Hematopoietic multipotent progenitor cell treated with erythropoietin and hydrocortisone succinate and interleukin-3 and kit ligand, for 6 days (in vitro differentiated cells): ENCODE measurements around the gene FAM234B.
"Not testable (repeated sequence)": the region's sequence is repeated elsewhere in the genome, so short reads cannot be mapped to it uniquely, and the experiment has no call there.

Experiments used
- DNase-seq: peaks from one replicate; pipeline ENCODE4 v3.0.0-alpha.2; 2015

Gene FAM234B

DNA sequence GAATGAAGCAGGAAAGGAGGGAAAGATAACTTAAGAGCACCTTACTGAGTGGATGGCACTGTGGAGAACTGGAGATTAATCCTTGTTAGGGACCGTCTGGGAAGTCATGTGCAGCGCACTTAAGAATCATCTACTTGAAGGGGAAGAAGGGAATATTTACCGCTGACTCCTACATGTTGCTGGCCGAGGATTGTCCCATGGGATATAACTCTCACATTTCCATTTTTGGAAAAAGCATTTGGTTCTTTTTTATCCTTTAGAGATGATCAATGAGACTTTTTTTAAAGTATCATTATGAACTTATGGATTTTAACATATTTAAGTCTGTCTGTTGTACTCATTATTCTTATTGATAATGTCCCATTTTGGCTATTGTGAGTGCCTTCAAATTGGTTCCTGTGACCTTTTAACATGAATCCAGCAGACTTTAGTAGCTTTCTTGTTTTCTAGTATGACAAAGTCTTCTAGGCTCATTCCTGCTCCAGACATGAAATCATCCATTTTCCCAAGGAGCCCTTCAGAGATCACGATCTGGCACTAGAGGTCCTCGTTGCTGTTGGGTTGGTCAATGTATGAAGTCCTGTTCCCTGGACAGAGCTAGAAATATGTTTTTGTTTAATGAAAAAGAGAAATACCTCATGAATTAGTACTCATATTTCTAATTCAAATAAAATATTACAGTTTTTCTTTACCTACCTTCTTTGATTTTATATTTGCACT lies 20.2 kb upstream of the FAM234B start:
- DNase-seq, result no peak

DNA sequence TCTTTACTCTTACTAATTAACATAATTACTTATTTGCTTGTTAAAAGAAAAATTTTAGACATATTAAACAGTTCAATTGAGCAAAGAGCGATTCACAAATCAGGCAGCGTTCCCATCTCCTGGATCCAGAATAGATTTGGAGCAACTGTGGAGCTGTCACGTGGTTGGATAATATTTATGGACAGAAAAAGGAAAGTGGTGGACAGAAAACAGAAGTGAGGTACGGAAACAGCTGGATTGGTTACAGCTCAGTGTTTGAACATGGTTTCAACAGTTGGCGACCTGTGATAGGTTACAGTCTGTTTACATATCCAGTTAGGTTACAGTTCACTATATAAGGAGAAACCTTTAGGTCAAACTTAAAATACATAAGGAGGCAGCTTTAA lies 19.7 kb upstream of the FAM234B start:
- DNase-seq, result no peak

DNA sequence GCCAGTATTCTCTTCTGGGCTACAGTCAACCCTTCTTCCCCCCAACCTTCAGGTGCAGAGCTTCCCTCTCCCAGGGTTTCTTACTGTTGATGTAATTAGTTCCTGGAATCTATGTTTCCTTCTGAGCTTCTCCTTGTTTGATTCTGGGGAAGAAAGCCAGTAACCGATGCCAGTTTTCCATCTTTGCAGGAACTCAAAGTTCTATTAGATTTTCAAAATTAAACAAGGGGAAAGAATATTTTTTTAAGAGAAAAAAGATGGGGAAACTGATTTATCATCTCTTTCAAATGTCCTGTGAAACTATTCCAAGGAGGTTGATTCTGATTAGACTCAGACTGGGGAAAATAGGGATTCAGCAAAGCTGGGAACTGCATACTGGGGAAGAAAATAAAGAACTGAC lies 17.9 kb upstream of the FAM234B start:
- no peak for DNase-seq

DNA sequence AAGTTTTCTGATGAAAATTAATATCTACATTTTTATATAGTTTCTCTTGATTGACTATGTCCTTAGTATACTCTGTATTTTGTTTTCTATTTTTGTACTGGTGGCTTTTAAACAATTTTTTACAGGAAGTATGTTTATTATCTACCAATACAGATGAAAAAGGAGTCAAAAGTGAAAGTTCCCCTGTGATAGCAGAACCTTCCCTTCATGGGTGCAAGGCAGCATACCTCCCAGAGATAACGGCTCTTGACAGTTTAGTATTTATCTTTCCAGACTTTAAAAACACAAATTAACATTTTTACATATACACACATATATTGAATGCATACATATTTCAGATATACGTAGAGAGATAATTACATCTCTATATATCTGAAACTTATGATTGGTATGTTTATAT lies 17.1 kb upstream of the FAM234B start:
- peak; percentile 85 for DNase-seq

DNA sequence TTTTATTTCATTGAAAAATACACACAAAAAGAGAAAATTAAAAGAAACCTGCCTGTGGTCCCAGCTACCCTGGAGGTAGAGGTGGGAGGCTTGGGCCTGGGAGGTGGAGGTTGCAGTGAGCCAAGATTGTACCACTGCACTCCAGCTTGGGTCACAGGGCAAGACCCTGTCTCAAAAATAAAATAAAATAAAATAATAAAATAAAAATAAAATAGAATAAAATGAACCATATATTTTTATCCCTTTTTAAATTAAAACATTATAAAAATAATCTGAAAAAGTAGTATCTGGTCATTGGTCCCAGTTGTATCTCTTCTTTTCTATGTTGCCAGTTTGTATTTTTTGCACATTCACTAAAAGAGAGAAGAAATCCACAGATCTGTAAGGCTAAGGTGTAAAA lies 16.7 kb upstream of the FAM234B start:
- no peak for DNase-seq

DNA sequence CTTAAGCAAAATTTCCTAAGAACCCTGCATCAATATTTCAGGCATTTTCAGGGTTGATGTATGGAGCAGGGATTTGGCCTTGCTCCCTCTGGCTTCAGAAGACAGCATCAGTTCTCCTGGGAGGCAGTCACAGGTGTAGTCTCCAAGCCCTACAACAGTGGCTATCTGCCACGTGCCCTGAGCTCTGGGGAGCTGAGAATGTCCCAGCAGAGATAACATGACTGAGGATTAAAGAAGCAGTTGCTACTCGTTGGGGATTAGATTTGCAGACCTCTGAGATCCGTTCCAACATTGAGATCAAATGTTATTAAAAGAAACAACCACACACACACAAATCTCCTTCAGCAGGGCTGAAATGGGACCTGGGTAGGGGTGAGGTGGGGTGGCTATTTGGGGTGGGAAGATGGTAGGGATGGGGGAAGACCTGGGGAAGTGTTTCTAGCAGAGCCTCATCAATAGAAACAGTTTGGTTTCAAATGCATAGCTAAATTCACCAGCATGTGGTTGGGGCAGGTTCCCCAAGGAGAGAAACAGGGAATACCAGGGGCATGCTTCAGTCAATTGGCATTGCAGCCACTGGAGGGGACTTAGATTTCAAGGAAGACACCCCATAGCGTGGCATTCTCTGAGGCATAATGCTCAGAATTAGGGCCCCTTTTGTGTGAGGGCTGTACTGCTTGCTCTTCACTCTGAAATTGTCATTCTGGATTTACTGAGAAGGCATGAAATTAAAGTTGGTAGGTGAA lies 15.2 kb upstream of the FAM234B start:
- peak; percentile 39 for DNase-seq

DNA sequence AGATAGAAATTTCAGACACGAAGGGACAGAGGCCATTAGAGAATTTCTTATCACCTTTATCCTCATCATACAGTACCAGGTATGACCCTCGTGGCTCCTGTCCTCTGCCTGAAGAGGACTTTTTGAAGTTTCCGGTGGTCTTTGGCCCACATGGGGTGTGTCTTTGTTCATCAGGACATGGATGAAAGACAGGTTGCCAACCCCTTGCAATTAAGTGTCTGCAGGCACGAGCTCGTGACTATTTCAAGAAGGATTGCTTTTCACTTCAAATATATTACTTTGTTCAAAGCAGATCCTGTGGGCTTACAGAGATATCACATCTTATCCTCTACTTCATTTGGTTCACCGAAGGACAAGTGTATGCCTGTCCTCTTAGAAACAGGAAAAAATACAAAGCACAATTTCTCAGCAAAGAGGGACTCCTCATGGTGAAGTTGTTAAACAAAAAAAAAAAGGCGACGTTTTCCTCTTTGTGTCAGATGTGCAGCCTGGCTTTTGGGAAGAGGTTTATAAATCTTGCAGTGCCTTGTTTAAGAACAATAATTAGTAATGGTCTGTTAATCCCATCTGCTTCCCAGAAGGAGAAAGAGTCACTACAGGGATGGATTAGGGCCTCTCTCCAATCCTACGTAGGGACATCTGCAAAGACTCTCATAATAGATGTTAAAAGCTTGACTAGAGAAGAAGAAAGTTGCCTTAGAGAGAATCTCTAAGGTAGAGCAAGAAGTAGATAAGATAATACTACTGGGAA lies 13.5 kb upstream of the FAM234B start:
- DNase-seq, result no peak

DNA sequence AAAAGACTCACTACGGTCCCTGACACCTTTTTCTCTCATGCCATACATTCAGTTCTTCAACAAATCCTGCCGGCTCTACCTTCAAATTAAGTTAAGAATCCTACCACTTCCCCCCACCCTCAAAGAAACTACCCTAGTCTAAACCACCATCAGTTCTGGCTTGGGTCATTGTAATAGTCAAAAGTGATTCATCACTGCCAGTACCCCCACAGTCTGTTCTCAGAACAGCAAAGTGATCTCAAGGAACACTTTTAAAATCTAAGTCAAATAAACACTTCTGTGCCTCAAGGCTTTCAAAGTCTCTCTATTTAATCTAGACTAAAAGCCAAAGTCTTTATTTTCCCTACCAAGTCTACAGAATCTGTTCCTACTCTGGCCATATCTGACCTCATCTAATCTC lies 12.0 kb upstream of the FAM234B start:
- no peak for DNase-seq

DNA sequence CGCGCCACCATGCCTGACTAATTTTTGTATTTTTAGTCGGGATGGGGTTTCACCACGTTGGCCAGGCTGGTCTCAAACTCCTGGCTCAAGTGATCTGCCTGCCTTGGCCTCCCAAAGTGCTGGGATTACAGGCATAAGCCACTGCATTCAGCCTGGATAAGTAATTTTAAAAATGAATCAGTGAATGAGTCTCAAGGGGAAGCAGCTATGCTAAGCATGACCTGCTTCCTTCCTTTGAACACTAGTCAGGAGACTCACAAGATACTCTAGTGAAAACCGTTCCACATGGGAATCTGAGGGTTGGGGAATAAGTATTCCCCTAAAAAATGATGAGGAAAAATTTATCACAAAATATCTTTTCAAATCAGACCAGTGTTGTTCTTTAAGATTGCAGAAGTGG lies 10.7 kb upstream of the FAM234B start:
- DNase-seq, result no peak

DNA sequence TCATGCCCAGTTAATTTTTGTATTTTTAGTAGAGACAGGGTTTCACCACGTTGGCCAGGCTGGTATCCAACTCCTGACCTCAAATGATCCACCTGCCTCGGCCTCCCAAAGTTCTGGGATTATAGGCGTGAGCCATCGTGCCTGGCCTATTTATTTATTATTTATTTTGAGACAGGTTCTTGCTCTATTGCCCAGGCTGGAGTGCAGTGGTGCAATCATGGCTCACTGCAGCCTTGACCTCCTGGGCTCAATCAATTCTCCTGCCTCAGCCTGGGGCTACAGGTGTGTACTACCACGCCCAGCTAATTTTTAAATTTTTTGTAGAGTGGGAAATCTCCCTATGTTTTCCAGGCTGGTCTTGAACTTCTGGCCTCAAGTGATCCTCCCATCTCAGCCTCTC lies 8.8 kb upstream of the FAM234B start:
- not testable (repeated sequence) for DNase-seq

DNA sequence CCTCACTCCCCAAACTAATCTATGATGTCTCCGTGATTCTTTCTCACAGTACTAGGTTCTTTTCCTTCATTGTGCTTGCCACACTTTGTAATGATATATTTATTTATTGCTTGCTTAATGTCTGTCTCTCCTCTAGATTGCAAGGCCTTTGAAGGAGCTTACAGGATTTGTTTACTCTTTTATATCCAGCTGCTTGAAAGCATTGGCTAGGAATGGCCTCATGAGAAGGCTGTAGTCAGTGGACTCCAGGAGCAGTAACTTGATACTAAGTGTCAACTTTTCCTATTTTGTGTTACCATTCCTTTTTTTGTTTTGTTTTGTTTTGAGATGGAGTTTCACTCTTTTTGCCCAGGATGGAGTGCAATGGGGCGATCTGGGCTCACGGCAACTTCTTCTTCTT lies 7.3 kb upstream of the FAM234B start:
- no peak for DNase-seq

DNA sequence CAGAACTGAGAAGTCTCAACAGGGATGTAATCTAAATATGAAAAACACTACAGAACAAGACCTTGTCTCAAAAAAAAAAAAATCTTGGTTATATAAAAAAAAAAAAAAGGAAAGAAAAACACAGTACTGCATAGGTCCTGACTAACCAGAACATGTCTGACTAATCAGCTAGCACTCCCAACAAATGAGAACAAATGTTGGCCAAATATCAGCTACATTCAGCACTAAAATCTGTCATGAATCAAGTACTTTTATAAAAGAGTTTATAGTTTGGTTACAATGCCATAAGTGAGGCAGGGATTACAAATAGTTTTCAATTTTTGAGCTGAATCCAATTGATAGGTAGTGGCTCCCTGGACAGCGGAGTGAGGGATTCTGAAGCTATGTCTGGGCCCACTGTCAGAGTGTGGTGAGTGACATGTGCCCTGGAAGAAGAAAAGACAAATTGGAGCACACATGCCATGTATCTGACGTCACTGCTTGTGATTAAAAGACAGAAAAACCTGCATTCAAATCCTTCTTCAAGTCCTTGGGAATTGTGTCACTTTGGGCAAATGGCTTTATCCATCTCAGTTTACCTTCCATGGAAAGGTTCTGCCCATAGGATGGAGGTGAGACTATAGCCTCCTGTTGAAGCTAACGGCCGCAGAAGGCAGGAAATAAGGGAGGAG lies 5.6 kb upstream of the FAM234B start:
- DNase-seq, result no peak

DNA sequence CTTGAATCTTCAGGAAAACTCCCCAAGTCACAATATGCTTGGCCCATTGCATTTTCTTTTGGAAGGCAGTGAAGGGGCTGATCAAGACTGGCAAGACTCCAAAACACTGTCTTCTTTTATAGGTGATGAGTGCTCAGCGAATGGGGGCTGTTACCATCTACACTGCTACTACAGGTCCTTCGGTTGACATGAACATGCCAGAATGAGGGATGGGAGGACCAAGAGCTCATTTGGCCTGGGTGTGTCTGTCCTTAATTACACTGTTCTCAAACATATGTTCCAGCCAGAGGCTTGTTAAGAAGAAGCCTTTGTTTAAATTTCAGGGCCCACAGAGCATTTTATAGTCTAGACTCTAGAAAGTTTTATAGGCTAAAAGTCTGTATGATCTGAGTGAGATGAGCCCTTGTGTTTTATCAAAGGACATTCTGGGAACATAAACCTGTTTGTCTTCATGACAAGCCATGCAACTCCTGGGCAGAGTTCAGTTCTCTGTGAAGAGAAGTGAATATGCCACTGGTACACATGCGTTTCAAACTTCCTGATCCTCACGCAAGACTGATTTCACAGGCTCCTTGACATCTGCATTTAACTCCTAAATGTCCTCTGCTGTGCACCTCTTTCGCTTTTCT lies 4.7 kb upstream of the FAM234B start:
- no peak for DNase-seq

DNA sequence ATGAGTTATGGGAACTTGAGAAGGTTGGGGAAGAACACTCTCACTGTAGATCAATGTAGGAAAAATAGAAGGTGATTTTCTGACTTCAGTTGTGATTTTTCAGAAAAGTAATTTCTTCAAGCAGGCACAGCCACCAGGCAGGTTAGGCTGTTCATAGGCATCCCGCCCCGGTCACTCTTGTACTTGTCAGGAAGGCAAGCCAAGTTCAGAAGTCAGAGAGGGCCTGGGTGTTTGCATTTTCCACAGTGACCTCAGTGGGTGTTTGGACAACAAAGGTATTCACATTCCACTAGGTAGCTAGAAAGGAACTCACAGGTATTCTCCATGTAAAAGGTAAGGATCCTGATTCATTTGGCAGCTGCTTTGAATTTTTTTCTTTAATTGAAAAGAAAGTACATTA lies 3.0 kb upstream of the FAM234B start:
- no peak for DNase-seq

DNA sequence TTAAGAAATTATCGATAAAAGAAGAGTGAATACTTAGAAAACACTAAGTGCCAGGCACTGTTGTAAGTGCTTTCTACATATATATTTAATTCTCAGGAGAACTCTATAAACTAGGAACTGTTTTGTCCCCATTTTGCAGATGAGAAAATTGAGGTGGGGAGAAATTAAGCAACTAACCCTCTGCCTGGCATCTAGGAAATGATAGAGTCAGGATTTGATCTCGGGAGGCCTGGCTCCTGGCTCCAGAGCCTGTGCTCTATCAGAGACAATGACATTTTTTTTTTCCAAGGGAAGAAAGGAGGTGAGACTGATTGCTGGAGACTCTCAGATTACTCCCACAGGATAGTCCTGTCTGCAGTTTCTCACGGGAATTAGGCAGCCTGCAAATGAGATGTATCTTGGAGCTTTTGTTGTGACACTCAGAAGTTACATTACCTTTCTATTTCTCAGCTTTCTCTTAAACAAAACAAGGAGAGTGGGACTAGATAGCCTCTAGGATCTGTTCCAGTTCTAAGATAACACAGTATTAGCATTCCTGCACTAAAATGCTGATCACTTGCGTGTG lies 1.4 kb upstream of the FAM234B start:
- DNase-seq, result no peak

DNA sequence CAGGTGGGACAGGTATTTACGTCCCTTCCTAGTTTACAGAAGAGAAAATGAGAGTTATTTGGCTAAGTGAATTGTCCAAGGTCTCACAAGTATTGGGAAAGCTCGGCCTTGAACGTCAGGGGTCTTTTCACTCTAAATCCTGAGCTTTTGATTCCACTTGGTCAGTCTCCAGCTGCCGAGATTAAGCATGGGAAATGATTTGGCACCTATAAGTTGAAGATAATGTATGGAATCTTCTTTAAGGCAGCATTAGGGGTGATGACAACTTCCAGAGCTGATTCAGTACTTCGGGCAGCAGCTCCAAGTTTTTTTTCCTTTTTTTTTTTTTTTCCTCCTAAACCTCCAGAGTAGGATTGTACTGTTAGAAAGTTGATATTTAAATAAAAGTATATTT lies 722 bp downstream of the FAM234B start:
- DNase-seq, result no peak

DNA sequence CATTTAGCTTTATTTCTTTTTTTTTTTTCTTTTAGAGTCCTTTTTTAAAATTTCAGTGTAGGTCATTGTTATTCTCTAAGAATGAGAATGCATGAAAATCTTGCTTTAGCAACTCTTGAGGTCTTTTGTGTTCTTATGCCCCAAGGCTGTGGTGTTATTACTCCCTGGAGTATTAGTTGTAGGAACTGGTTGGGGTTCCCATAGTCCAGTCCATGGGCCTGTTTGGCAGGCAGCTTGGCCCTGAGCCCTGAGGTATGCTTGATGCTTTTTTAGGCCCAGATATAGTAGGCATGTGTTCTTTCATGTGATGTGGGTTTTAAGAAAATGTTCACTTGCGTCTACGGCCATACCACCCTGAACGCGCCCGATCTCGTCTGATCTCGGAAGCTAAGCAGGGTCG lies 1.6 kb downstream of the FAM234B start:
- no peak for DNase-seq

DNA sequence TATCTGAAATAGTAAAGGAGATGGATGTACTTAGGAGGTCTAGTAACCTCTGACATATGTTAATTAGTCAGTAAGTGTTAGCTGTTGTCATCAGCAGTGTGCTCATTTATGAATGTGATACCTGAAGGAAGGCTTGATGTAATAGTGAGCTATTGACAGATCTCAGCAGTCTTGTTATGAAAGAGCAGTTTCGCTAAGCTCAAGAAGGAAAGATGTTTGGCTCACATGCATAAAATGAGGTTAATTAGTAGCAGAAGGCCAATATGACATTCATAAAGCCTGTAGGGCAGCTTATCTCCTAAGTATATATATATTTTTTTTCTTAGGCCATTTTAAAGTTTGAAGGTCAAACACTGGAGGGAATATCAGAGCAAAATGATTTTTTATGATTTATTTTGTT lies 2.8 kb downstream of the FAM234B start:
- DNase-seq, result no peak

DNA sequence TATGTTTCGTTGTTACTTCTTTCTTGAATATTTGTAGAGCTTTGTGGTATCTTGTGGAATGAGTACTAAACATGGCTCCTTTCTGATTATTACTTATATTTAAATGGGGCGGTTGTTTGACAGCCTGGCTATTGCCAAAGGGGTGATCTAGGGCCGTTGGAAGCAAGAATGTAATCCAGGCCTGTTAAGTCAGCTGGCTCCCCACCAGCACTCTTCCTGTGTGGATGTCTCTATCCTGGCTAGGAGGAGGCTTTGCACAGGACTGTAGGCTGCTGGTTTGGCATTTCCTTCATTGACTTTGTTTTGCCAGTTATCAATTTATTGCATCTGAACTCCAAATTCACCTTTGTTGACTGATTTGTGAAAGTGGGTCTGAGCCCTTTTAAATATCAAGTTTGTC lies 5.6 kb downstream of the FAM234B start:
- no peak for DNase-seq

DNA sequence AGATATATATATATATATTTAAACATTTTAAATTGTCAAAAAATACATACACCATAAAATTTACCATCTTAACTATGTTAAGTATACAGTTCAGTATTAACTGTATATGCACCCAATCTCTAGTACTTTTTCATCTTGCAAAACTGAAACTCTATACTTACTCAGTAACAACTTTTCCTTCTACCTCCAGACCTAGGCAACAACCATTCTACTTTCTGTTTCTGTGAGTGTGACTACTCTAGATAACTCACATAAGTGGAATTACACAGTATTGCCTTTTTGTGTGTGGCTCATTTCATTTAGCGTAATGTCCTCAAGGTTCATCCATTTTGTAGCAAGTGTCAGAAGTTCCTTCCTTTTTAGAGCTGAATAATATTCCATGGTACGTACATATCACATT lies 8.2 kb downstream of the FAM234B start:
- DNase-seq, result no peak

DNA sequence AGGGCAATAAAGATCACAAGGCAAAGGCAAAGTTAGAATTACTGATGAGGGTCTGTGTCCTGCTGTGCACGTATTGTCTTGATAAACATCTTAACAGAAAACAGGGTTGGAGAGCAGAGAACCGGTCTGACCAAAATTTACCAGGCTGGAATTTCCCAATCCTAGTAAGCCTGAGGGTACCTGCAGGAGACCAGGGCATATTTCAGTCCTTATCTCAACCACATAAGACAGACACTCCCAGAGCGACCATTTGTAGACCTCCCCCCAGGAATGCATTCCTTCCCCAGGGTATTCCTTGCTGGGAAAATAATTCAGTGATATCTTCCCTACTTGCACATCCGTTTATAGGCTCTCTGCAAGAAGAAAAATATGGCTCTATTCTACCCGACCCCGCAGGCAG lies 9.4 kb downstream of the FAM234B start:
- DNase-seq, result not testable (repeated sequence)

DNA sequence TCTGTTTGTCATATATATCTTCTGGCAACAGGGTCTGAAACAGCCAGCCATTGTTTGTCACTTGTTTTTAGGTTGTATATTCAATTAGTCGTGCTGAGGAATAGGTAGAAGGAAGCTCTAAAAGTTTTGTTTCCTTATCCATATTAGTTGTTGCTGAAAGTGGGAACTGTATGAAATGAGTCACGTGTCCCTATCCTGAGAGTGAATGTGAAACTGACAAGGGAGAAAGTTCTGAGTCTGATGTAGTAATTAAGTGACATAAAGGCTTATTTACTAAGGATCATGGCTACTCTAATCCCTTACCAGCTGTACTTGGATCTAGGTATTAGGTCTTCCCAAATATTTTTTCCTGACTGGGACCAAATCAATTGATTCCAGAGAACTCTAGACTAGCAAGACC lies 16.4 kb downstream of the FAM234B start:
- no peak for DNase-seq

DNA sequence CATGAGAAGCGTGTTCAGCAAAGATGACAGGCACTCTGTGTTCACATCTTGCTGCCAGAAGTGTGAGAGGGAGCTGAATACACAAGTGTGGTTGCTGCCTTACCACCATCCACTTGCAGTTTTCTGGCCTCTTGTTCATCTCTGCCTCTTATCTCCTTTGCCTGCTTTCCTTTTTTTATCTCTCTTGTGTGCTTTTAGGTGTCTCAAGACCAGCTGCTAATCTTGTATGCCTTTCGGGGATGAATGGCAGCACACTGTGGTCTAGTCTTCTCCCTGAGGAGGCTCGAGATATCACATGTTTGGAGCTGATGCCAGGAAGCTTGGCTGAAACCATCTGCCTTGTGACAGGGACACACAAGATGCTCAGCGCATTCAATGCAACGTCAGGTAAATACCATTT lies 17.2 kb downstream of the FAM234B start:
- peak; percentile 93 for DNase-seq
